GM19351 (cell line): Measurements from ENCODE around the gene ARHGAP40.

ENCODE experiments used
- ATAC-seq: cut with Tn5 transposase; IDR thresholded peaks from one replicate; pipeline ENCODE4 v1.9.1; 2021; ENCODE audit warnings: mild to moderate bottlenecking, moderate library complexity; ENCODE audit not compliant: unreplicated experiment

The ARHGAP40 gene

DNA sequence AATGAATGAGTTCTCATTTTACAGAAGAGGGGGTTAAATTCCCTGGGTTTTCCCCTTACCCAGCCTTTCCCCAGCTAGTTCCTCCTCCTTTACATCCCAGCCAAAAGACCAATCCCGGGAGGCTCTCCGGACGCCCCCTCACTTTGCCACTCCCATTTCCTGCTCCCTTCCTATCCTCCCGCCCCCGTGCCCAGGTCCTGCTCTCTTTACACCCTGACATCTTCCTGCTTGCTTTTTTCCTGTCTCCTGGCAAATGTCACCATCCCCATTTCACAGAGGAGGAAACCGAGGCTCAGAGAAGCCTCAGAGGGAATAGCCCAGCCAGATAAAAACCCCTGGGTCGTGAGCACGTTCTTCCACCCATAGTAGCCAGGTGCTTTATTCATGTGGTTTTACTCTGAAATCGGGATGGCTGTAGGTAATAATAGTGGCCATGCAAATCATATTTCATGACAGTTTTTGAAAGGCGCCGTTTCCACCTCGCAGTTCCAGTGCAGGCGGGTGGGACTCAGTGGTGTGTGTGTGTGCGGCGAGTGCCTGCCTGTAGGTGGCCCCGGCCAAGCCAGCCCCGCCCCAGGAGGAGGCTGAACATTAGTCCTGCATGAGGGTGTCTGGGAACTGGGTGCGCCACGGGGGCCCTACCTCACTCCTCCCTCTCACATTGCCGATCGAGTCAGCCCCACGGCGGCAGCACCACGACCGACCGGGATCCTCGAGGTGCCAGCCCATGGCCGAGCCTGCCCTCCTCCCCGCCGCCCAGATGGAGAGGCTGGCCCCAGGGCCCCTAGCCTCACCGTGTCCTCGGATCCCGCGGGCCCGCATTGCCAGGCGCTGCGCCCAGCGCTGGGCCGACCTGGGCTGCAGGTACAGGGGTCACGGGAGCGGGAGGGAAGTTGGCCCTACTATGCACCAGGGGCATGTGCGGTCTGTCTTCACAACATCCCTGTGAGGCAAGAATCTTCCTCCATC, at the start of gene ARHGAP40:
Gene ARHGAP40, plus strand, starts transcription at position 594 of the 969 bp plus-strand sequence.
- peak; percentile 62 for ATAC-seq

DNA sequence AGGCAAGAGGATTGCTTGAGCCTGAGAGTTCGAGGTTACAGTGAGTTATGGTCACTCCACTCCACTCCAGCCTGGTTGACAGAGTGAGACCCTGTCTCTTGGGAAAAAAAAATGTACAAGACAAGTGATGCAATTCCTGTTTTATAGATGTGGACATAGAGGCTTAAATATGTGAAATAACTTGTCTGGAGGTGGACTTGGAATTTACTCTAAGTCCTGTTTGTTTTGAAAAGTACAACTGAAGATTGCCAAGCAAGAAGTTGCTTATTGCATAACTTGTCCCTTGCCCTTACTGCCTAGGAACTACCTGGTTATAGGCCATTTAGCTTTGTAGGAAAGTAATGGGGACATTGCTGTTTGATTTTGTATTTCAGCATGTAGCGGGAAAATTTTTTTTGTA, 46.6 kb upstream of the ARHGAP40 start:
- ATAC-seq: no peak

DNA sequence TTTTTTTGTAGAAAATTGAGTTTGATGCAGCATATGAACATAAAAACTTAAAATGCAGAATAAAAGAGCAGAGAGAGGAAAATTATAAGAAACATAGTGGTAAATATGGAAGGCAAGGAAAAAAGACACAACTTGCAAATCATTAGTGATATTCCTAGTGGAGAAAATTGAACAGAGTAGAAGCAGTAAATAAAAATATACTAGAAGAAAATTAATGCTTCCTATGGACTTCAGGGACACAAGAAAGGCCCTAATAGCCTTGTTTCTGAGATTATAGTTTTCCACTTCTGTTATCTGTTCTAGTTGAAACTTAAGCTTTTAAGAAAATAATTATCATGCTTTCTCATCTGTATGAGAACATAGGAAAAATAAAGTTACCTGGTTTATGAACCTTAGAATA, 46.2 kb upstream of the ARHGAP40 start:
- ATAC-seq: no peak

DNA sequence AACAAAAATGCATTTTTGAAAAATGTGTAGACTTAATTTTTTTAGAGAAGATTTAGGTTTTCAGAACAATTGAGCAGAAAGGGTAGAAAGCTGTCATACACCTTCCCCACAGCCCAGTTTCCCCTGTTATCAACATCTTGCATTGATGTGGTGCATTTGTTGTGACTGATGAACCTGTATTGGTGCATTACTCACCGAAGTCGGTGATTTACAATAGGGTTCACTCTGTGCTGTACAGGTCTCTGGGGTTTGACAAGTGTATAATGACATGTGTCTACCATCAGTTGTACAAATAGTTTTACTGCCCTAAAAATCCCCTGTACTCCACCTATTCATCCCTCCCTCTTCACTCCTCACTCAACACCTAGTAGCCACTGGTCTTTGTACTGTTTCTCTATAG, 44.4 kb upstream of the ARHGAP40 start:
- no peak for ATAC-seq

DNA sequence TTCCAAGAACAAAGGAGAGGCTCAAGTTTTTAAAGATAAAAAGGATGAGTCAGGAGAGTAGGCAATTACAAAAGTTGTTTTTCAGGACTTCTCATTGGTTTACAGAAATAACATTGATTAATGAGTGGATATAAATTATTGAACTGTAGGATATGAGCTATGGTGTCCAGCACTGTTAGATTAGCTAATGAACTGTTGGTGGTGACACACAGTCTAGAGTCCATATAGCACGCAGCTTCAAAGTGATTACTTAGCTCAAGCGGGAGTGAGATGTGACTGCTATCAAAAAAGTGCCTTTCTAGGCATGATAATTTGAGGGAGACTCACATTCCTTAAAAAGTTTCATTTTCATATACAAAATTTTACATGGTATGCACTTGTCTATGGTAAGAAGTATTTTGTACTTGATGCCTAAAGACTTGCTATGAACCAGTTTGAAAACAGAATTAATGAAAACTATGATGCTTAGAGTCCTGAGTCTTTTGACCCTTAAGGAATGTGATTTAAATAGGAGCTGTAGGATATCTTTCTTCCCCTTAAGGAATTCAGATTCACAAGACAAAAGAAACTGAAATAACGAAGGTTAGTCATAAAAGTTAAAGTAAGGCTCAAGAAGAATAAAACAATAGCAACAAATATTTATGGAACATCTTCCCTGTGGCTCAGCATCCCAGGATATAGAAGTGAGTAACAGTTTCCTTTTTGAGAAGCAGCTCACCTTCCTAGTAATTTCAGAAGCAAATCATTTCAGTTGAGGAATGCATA, 42.8 kb upstream of the ARHGAP40 start:
- ATAC-seq: no peak

DNA sequence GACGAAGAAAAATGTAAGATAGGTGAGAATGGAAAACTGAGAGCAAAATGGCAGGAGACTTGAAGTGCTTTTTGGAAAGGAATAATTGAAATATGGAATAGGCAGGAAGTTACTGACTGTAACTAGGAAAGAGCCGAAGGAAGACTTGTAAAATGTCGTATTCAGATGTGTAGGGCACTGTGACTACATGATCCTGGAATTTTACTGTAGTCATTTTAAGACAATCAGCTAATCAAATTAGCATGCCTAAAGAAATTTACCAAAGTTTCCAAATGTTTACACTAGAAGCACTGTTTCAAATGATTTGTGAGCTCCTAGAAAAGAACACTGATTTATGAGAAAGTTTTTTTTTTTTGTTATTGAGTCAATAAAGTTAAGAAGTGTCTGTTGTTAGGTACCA, 41.8 kb upstream of the ARHGAP40 start:
- ATAC-seq: no peak

DNA sequence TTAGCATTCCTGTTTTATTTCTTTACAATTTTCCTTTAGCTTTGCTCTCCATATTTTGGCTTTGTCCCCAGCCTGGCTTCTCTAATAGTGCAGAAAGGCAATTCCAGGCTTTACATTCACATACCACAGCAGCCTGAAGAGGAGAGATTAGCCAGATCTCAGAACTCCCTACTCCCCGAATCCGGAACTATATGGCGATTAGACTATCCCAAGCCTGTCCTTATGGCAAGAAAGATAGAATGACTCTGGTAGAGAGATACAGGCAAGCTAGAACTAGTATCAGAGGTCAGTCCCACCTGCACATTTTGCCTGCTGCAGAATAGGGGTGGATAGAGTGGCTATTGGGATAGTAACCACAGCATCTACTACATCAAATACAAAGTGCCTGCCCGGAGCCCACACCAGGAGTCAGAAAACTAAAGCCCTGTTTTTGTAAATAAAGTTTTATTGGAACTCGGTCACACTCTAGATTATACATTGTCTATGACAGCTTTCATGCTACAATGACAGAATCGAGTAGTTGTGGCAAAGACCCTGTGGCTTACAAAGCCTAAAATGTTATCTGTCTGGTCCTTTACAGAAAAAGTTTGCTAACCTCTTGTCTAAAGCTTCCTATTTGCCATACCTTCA, 37.7 kb upstream of the ARHGAP40 start:
- no peak for ATAC-seq

DNA sequence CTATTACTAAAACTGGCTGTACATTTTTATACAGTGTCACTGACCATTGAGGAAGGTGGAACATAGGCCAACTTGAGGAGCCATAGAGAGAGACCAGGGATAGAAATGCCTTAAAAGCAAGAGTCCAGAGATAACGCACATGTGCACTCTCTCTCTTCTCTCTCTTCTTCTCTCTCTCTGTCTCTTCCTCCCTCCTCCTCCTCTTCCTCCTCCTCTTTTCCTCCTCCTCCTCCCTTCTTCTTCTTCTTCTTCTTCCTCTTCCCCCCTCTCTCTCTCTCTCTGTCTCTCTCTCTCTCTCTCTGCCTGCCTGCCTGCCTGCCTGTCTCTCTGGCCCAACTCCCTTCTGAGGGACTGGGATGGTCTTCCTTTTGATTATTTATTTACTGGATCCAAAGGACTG, 36.9 kb upstream of the ARHGAP40 start:
- no peak for ATAC-seq

DNA sequence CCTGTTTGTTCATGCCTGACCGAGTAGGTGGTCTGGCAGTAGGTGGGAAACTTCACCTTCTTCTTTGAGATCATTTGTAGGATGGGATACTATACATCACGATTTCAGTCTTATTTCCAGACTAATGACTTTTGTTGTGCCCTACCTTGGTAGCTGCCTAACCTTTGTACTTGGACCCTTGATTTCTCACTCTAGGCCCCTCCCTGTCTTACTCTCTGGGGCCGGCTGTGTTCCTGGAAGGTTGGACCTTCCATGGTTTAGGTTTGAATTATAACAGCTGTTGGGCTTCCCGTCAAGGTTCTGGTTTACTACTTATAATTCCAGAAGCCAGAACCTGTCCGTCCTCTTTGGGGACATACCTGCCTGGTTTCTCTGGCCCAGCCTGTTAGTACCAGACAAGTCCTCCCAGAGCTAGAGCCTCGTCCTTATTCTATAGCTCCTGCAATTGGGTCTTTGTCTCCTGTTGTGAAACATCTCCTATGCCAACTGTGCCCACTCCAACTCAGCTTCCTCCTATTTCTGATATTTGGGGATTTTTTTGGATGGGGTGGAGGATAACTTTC, 35.5 kb upstream of the ARHGAP40 start:
- ATAC-seq: no peak

DNA sequence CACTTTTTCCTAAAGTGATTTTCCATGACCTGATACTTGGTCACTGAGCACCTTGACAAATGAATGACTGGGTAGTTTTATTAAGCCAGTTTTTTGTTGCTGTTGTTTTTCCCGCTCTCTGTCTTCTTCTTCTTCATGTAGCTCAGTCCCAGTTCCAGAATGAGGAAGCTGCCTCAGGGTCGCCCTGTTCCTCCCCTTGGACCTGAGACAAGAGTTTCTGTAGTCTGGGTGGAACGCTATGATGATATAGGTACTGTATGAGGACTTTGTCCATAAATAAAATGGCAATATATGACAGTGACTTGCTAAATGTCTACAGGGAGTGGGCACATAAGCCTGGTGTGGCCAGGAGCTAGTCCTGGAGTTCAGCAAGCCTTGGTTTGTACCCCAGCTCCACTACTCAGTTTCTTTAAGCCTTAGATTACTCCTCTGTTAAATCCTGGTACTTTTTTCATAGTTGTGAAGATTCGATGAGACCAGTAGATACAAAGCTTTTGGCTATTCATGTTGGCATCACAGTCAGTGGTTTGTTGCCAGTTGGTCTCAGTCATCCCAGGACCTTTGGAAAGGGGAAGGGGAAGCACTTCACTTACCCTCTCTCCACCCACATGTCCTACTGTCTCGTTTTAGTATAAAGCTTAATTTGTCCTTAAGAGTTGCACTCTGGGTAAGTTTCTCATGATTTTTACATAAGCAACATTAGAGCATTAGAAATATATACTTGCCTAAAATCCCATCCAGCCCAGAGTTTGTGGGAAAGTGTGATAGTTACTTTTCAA, 31.7 kb upstream of the ARHGAP40 start:
- no peak for ATAC-seq

DNA sequence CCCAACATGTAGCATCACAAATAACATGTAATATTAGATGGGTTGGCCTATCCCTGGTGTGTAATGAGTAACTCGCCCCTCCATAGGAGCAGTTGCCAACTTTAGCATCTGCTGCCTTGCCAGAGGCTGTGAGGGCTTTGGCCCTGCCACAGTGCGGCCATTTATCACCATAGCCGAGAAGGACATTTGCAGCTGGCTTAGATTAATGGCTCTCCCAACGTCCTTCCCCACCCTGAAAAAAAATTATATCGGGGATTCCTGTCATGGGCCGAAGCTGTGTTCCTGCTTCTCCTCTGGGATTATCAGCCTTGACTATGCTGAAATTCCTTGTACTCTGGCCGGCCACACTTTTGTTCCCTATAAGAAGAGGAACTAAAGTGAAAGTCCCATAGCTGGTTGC, 28.2 kb upstream of the ARHGAP40 start:
- ATAC-seq: no peak

DNA sequence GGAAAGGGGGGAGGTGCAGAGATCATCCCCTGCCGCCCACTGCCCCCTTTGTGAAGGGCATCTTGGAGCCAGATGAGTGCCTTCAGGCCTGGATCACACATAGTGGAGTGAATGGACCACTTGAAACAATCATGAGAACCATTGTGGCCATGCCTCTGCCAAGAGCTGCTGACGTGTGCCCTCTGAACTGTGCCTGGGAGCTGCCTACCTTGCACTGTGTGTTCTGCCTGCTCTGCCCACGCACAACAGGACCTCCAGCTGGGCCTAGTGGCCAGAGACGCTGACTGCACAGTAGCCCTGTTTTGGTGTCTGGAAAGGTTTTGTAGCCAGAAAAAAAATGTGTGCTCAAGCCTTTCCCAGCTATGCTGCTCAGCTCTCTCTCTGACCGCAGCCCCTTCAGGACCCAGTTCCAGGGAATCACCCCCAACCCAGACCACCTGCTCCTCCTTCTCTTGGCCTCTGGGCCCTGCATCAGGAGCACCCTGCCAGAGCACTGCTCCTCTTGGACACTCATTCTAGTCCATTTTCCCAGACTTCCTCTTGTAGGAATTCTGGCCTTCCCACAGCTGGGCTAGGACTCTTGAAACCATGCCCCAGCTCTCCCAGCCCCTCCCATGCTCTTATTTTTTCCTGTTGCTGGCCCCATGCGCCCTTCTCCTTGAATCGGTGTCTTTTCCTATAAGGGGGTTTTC, 22.2 kb upstream of the ARHGAP40 start:
- ATAC-seq: no peak

DNA sequence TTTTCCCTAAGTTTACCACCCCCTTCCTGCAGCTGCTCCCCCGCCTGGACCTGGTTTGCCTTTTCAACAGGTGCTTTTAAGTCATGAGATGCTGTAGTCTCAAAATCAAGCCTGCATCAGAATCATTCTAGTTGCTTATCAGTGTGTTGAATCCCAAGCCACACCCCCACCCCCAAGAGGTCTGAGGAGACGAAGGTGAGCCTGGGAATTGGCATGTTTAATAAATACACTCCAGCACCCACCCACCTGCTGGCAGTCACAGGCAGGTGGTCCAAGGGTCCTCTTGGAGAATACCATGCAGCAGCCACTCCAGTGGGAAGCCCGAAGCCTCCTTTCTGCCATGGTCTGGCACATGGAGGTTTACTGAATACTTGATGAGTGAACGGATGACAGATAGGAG, 21.7 kb upstream of the ARHGAP40 start:
- no peak for ATAC-seq

DNA sequence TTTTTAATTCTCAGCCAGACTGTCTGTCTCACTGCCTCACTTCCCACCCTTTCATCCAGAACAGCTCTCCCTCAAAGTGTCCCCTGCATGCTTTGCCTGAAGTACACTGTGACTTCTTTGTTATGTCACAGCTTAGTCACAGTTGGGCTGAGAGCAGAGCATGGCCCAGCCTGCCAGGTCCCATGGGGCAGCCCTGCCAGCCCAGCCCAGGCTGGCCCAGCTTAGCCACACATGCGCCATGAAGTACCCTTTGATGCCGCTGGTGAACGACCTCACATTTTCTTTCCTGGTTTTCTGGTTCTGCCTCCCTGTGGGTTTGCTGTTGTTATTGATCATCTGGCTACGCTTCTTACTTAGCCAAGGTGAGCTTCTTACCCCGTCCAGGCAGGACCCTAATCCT, 20.6 kb upstream of the ARHGAP40 start, which contains the start of gene ADIG:
Gene ADIG, plus strand, starts transcription at position 185 of the 400 bp plus-strand sequence. Its CDS starts 54 bp downstream, at position 239.
- ATAC-seq: no peak

DNA sequence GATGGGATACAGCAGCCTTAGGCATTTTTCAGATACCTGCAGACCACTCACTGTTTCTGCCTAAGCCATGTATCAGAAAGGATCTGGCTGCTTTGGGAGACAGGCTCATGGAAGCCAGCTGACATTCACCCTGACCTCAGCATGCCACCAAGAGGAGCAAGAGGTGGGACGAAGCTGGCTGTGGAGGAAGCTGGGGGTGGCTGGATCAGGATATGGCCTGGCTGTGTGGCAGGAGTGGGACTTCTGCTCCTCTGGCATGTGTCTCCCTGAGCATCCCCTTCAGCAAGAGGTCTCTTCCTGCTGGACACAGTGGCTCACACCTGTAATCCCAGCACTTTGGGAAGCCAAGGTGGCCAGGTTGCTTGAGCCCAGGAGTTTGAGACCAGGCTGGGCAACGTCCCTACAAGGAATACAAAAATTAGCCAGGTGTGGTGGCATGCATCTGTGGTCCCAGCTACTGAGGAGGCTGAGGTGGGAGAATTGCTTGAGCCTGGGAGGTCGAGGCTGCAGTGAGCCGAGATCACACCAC, 19.7 kb upstream of the ARHGAP40 start:
- no peak for ATAC-seq

DNA sequence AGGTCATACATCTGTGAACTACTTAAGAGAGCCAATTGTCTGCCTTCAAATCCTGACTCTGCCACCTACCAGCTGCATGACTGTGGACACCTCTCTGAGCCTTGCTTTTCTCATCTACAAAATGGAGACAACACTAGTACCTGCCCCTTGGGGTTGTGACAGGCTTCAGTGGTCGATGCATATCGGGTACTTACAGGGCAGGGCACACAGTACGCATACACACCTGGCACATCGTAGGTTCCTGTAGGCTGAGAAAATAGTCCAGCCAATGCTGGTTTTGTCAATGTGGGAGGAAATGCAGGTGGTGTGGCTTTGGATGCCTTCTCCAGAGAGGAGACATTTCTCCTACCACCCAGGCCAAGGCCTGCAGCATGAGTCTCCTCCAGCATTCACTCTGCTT, 18.3 kb upstream of the ARHGAP40 start:
- ATAC-seq: no peak

DNA sequence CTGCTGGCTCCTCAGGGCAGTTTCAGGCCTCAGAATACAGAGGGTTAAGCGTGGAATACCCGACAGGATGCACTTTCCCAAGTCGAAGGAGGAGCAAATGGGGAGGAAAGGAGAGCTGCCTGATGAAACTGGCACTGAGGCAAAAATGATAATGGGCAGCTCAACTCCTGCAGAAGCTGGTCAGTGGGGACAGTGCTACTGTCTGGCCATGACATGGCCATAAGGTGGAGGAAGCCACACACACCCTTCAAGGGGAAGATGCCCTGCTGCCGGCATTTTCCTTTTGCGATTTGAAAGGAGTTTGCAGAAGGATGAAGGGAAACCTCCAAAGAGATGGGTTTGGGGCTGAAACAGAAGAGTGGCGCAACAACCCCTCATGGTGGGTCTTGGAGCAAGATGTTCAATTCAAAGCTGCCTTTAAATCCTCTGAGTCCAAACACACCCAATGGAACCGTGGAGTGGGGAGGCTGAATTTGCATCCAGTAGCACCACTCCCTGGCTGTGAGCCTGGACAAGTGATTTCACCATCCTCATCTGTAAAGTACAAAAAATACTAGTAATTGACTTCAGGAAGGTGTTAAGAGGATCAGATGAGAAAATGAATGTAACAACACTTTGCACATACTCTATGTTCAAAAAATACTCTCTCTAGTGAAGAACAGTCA, 17.4 kb upstream of the ARHGAP40 start:
- ATAC-seq: no peak

DNA sequence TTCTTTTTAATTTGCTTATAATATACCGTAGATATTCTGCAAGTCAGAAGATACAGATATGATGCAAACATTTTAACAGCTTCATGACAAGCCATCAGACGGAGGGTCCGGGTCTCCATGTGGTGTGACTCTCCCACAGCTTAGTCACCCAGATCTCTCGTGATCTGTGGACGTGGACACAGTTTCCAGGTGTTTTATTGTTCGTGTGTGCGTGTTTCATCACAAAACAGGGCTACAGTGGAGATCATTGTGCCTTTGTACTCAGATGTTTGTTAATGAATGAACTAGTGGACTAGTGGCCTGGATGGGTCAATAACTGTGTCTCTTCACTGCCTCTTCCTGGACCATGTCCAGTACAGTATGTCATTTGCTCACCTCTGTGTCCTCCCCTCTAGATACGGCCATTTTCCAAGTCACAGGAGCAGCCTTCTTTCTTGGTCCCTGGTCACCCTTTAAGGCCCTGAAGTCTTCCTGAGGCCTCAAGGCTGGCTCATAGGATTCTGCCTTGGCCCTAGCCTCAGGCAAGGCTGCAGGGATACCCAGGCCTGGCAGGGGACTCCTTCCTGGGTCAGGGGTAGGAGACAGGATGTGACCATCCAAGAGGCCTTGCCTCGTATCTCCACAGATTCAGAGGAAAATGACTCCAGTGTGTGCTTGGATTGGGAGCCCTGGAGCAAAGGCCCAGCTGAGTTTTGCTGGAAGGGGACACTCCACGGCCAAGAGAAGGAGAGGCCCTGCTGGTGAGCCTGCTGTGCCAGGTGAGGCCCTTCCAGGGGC, 16.0 kb upstream of the ARHGAP40 start:
- no peak for ATAC-seq
